ENCODE data around the gene CIB2. TPM values are rescaled to one million over a fixed set of nuclear protein-coding genes. Genes with fewer than 3 reads are reported as not detected.

Gene CIB2
- polyA plus RNA-seq, 1 experiment = 3.7 TPM

DNA sequence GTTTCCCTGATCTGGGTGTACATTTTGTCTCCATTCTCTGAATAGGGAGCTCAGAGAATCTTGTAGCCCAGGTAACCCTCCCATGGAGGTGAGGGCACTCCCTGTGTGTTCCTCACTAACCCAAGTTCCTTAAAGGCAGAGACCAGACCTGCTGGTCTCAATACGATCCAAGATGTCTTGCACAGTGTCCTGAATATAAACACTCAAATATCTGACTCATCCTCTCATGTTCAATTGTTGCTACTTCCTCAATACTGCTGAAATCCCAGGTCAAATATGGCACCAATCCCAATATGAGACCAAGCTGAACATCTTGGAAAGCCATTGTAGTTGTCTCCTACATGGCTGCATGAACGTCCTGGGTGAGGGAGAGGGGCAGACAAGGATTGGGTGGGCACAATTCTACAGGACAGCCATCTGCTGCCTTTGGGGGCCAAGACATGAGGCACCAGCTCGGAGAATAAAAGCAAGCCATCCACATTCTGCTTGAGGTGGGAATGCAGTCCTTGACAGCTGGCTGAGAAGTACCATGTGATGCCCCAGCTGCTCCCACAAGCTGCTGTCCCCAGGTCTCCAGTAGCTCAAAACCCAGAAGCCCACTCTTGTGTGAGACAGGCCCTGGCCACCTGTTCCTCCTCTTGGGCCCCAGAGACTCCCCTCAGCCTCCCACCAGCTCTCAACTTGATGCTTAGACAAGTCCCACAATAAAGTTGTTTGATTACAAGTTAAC is 72.0 kb downstream of the CIB2 start:
- H3K27ac ChIP-seq (ENCODE audit: low read depth, low read length) = peak overlapping the region; percentile 23
- CTCF ChIA-PET = interaction anchor here (0.7 to 2.6 kb wide), 3 partner anchors 9 to 49 kb away, joined by 3 to 12 read pairs (median 3); no protein-coding TSS in a partner anchor

DNA sequence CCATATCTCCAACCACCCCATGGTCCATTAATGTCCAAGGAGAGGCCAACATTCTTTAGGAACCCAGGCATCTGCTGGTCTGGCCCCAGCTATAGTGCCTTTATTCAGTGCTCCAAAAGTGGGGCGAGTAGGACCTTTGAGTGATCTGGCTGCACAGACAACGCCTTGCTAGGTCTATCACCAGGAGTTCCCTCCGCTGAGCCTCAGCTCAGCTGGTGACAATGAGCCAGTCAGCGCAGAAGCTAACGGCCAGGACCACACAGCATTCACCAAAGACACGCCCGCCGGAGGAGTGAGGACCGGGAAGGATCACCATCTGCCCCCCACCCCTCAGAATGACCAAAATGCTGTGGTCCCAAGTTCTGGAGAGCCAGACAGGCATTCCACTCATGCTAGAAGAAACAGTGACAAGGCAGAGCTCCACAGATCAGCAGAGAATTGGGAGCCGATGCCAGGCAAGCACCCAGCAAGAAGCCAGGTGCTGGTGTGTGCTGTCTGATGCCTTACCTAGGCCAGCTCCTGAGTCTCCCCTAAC is 72.8 kb downstream of the CIB2 start:
- Histone ChIP-seq H3K9me3 (ENCODE audit: control insufficient read depth, insufficient read depth, low read length) (no peaks in the 10 kb centered on the region), H3K4me3 (ENCODE audit: low read depth, low read length) (no peak overlapping the region), H3K27me3 (ENCODE audit: control insufficient read depth, insufficient read depth, low read length) (no peaks in the 10 kb centered on the region), H3K27ac (ENCODE audit: low read depth, low read length) (no peak overlapping the region)
- CTCF ChIA-PET = interaction anchor here (0.6 to 2.6 kb wide), 4 partner anchors 8 to 72 kb away, joined by 3 to 12 read pairs (median 3); no protein-coding TSS in a partner anchor
- POLR2A ChIA-PET = interaction anchor here (1.9 kb wide), 1 partner anchor 9 kb away, joined by 6 read pairs; no protein-coding TSS in a partner anchor
- TF ChIP-seq, protein P1, sequence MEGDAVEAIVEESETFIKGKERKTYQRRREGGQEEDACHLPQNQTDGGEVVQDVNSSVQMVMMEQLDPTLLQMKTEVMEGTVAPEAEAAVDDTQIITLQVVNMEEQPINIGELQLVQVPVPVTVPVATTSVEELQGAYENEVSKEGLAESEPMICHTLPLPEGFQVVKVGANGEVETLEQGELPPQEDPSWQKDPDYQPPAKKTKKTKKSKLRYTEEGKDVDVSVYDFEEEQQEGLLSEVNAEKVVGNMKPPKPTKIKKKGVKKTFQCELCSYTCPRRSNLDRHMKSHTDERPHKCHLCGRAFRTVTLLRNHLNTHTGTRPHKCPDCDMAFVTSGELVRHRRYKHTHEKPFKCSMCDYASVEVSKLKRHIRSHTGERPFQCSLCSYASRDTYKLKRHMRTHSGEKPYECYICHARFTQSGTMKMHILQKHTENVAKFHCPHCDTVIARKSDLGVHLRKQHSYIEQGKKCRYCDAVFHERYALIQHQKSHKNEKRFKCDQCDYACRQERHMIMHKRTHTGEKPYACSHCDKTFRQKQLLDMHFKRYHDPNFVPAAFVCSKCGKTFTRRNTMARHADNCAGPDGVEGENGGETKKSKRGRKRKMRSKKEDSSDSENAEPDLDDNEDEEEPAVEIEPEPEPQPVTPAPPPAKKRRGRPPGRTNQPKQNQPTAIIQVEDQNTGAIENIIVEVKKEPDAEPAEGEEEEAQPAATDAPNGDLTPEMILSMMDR (IDR thresholded peaks at IDR 0.05; ENCODE audit: low read depth, low read length) = no peak
- DNase-seq (ENCODE audit: low read depth, low spot score) = no peak

More for the DNA sequence above, 72.0 kb downstream of the CIB2 start:
- Histone ChIP-seq H3K27me3 (ENCODE audit: control insufficient read depth, insufficient read depth, low read length) (no peaks in the 10 kb centered on the region), H3K4me3 (ENCODE audit: low read depth, low read length) (no peak overlapping the region), H3K9me3 (ENCODE audit: control insufficient read depth, insufficient read depth, low read length) (no peaks in the 10 kb centered on the region)
- TF ChIP-seq, protein P1 (IDR thresholded peaks at IDR 0.05; ENCODE audit: low read depth, low read length) = no peak
- POLR2A ChIA-PET = interaction anchor here (0.7 to 1.9 kb wide), 2 partner anchors 9 to 27 kb away, joined by 3 to 6 read pairs; no protein-coding TSS in a partner anchor
- DNase-seq (ENCODE audit: low read depth, low spot score) = no peak

DNA sequence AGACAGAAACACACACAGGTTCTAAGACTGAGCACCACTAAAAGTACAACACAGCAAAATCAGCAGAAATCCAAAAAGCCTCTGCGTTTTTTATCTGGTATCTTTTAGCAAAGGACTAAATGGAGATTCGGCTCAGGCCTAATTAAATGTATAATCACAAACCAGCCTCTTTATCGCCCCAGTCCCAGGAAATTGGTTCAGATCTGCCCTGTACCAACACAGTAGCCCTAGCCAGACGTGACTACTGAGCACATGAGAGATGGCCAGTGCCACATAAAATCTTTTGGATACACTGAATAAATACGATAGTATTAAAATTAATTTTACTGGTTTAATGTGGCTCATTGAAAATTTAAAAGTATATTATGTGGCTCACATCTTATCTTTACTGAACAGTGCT is 73.4 kb downstream of the CIB2 start:
- ChIA-PET CTCF (no interaction called here), POLR2A (no interaction called here)
- Histone ChIP-seq H3K4me3 (ENCODE audit: low read depth, low read length) (no peak overlapping the region), H3K27ac (ENCODE audit: low read depth, low read length) (no peak overlapping the region), H3K27me3 (ENCODE audit: control insufficient read depth, insufficient read depth, low read length) (no peaks in the 10 kb centered on the region), H3K9me3 (ENCODE audit: control insufficient read depth, insufficient read depth, low read length) (no peaks in the 10 kb centered on the region)
- no peak for DNase-seq (ENCODE audit: low read depth, low spot score)
- TF ChIP-seq, protein P1 (IDR thresholded peaks at IDR 0.05; ENCODE audit: low read depth, low read length) = no peak

DNA sequence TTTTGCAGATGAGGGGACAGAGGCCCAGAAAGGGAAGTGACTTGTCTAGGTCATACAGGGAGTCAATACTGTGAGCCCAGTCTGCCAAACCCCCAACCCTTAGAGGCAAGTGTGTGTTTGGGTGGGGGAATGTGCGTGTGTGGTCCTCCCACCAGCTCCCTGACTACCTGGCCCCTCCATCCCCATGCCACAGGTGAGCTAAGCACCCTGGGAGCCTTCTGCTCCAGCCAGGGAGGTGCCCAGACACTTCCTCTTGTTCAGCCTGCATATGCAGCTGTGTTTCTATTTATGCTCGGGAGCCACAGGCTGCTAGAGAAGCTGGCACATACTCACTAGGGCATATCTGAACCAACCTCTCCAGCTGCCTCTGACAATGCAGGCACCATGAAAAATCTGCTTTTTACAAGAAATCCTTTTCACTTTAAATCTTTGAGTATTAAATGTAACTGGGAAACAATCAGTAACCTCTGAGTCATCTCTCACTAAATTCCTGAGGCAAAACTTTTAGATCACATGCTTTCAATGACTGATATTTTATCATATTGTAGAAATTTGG is 74.5 kb downstream of the CIB2 start:
- CTCF ChIA-PET = no interaction called here

More for the DNA sequence above, 74.5 kb downstream of the CIB2 start:
- DNase-seq (ENCODE audit: low read depth, low spot score) = no peak
- H3K27ac ChIP-seq (ENCODE audit: low read depth, low read length) = peak overlapping the region; percentile 65
- POLR2A ChIA-PET = interaction anchor here (0.7 kb wide), 2 partner anchors 9 to 10 kb away, joined by 3 read pairs; no protein-coding TSS in a partner anchor
- H3K9me3 ChIP-seq (ENCODE audit: control insufficient read depth, insufficient read depth, low read length) = no peaks in the 10 kb centered on the region
- no peak overlapping the region for H3K4me3 ChIP-seq (ENCODE audit: low read depth, low read length)
- TF ChIP-seq, protein P1 (IDR thresholded peaks at IDR 0.05; ENCODE audit: low read depth, low read length) = no peak
- H3K27me3 ChIP-seq (ENCODE audit: control insufficient read depth, insufficient read depth, low read length) = no peaks in the 10 kb centered on the region

Data from AG04450 (cell line).